HG03439 (cell line): ENCODE data around the gene ZSCAN22.
A peak's percentile ranks its signal among the peaks of the same experiment; 100 is the strongest.
"Not testable (repeated sequence)": the region's sequence is repeated elsewhere in the genome, so short reads cannot be mapped to it uniquely, and the experiment has no call there.

Experiments
- ATAC-seq: cut with Tn5 transposase; IDR thresholded peaks from one replicate; pipeline ENCODE4 v1.9.1; 2021; ENCODE audit warnings: mild to moderate bottlenecking, moderate library complexity; ENCODE audit not compliant: unreplicated experiment

Gene ZSCAN22

DNA sequence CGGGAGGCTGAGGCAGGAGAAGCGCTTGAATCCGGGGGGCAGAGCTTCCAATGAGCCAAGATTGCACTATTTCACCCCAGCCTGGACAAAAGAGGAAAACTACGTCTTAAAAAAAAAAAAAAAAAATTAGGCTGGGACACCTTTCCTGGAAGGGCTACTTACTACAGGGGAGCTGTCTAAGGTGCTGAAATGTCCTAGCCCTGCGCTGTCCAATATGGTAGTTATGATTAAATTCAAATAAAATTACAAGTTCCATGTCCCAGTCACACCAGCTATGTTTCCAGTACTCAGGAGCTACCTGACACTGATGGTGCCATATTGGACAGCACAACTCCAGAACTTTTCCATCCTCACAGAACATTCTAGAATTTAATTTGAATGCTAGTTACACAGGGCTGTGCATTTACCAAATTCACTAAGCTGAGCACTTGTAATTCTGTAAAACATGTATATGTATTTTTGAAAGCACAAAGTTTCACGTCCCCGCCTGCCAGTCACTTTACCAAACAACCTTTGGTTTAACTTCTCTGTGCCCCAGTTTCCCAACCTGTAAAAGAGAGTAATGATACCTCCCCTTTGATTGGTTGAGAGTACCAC is 9.2 kb upstream of the ZSCAN22 start:
- ATAC-seq = no peak

DNA sequence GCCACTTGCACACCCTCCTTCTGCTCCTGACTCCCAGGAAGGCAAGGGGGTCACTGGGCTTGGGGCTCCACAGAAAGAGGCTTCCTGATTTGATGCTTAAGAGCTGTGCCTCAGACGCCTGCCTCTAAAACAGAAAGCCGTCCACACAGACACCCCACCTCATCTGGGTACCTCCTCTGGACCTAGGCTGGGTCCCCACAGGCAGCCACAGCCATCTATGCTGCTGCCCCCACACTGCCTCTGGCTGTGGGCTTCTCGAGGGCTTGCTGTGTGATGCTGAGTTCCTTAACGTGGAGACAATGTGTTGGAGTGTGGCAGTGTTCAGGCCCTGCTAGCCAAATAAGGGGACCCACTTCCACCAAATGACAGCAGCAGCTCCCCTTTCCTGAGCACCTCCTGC is 8.5 kb upstream of the ZSCAN22 start:
- ATAC-seq = no peak

DNA sequence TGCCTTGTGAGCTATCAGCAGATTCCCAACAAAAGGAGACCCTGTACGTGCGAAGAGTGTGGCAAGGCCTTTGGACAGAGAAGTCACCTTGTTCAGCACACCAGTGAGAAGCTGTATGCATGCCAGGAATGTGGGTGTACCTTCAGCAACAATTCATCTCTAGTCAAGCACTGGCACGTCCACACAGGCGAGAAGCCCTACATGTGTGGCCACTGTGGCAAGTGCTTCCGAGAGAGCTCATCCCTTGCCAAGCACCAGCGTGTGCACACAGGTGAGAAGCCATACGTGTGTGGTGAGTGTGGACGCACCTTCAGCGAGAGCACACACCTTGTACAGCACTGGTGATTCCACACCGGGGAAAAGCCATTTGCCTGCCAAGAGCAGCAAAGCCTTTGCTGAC is 7.6 kb upstream of the ZSCAN22 start:
- ATAC-seq = no peak

DNA sequence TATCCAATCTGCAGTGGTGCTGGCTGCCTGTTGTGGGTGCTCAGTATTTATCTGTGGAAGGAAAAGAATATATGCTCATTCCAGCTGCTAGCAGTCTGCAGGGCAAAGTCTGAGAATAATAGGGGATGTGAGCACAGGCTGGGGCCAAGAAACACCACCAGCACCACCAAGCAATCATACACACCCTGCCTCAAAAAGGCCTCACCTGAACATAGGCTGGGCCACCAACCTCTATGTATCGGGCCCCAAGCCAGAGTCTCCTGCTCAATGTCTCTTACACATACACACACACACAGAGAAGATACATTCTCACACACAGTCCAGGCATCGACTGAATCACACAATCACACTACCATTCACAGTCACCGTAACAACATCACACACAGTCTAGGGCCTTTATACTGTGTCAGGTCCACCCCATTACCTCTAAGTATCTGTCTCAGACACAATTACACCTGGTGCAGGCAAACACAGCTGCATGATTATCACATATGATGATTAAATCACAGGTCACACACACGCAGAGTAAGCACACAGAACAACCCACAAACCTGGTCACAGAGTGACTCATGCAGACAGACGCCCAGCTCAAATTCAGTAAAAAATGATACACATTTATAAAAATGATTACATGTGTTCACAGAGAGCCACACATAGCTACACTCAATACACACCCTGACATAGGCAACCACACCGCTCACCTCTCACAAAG is 1.3 kb upstream of the ZSCAN22 start:
- no peak for ATAC-seq

DNA sequence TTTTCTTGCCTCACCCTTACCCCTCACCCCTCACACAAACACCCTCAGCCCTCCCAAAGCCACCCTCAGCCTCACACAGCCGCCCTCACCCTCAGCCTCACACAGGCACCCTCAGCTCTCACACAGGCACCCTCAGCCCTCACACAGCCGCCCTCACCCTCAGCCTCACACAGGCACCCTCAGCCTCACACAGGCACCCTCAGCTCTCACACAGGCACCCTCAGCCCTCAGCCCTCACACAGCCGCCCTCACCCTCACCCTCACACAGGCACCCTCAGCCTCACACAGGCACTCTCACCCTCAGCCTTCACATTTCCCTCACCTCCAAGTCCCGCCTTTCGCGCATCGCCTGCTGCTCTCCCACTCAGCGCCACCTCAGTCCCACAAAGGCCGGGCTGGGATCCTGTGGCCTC is 287 bp upstream of the ZSCAN22 start:
- no peak for ATAC-seq

DNA sequence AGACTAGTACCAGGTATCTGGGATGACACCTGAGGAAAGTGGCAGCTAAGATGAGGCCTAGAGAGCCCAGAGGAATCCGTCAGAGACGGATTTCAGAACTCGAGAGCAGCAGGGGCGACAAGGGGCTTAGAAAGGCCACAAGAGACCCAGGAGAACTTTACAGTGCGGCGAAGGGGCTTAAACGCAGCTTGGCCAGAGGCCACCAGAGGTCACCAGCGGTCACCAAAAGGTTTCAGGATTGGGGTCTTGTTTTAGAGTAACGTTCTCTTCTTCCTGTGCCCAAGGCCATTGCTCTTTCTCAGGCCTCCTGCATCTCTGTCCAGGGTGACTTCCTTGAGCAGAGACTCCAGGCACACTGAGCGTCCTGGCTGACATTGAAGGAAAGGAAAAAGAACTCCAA is 2.2 kb downstream of the ZSCAN22 start:
- ATAC-seq = no peak

DNA sequence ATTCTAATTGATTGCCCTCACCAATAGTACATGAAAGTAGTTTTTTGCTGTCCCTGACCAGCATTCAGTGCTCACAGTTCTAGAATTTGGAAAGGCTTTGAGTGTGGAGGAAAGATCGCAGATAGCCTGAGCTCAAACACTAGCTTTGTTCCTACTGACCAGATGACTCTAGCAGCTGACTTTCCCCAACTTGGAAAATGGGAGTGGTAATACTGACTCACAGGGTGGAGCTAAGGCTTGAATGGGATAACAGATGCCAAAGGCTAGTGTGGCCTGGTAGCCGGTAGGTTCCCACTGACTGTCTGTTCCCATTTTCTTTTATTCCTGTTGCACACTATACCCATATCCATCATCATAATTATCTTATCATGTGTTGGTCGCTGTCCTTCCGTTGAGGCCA is 3.7 kb downstream of the ZSCAN22 start:
- no peak for ATAC-seq

DNA sequence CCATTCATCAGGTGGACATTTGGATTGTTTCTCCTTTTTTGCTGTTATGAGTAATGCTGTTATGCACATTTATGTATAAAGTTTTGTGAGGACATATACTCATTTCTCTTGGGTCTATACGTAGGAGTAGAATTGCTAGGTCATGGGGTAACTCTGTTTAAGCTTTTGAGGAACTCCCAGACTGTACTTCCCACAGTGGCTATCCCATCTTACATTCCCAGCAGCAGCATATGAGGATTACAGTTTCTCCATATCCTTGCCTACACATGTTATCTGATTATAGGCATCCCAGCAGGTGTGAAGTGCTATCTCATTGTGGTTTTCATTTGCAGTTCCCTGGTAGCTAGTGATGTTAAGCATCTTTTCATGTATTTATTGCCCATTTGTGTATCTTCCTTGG is 5.9 kb downstream of the ZSCAN22 start:
- no peak for ATAC-seq

DNA sequence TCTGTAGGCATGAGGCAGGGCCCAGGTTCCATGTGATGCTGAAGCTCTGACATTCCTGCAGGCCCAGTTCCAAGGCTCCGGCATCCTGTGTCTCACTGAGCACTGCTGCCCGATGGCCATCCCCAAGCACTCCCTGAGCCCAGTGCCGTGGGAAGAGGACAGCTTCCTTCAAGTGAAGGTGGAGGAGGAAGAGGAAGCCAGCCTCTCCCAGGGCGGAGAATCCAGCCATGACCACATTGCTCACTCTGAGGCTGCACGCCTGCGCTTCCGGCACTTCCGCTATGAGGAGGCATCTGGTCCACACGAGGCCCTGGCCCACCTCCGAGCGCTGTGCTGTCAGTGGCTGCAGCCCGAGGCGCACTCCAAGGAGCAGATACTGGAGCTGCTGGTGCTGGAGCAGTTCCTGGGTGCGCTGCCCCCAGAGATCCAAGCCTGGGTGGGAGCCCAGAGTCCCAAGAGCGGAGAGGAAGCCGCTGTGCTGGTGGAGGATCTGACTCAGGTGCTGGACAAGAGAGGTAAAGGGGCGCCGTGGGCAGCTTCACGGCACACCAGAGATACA is 8.0 kb downstream of the ZSCAN22 start:
- no peak for ATAC-seq

DNA sequence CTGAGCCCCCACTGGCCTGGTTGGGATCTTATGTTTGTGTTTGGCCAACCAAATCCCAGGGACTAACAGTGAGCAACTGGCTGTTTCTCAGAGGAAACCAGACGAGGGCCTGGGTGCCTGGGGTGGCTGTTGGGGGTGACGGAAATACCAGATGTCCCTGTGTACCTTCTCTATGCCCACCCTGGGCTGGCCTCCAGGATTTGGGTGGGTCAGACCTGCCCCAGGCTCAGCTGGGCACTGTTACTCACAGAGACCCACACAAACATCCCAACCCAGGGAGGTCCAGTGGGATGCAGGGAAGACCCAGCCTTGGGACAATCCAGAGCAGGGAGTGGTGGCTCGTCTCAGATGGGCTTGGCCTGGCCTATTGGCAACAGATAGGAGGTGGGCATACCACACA is 8.8 kb downstream of the ZSCAN22 start:
- ATAC-seq = no peak

DNA sequence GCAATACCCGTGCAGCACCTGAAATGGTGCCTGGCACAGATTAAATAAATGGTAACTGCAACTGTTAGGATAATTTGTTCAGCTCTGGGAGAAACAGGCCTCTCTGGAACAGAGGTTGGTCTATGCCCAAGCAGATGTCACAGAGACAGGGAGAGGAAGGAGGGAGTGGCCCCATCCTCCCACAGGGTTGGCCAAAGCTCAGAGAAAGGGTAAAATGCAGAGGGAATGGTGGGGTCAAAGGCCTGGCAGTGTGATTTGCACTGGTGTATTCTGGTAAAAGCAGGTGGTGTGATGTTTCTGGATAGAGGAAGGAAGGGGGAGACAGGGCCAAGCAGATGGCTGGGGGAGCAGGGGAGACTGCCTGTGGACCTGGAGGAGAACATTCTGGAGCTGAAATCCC is 9.4 kb downstream of the ZSCAN22 start:
- no peak for ATAC-seq

DNA sequence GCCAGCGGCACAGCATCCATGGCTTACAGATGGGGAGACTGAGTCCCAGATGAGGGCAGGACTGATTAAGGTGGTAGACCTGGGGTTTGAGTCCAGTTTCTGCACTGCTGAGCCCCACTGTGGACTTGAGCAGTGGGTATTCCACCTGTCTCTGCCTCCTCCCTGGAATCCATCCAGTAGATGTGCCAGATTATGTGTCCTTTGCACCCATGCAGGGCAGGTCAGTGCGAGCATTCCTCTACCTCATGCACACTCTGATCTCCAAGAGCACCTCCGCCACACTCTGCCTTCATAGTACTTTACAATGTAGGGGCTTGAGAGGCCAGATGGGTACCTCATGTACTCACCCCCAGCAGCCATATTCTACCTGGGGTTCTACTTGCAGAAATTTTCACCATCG is 10.0 kb downstream of the ZSCAN22 start:
- ATAC-seq = no peak

DNA sequence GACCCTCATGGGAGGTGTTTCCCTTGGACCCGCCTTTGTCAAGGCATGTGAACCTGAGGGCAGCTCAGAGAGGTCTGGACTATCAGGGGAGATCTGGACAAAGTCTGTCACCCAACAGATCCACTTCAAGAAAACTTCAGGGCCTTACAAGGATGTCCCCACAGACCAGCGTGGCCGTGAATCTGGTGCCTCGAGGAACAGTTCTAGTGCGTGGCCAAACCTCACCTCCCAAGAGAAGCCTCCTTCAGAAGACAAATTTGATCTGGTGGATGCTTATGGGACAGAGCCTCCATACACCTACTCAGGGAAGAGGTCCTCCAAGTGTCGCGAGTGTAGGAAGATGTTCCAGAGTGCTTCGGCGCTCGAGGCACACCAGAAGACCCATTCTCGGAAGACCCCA is 11.5 kb downstream of the ZSCAN22 start:
- ATAC-seq = no peak

DNA sequence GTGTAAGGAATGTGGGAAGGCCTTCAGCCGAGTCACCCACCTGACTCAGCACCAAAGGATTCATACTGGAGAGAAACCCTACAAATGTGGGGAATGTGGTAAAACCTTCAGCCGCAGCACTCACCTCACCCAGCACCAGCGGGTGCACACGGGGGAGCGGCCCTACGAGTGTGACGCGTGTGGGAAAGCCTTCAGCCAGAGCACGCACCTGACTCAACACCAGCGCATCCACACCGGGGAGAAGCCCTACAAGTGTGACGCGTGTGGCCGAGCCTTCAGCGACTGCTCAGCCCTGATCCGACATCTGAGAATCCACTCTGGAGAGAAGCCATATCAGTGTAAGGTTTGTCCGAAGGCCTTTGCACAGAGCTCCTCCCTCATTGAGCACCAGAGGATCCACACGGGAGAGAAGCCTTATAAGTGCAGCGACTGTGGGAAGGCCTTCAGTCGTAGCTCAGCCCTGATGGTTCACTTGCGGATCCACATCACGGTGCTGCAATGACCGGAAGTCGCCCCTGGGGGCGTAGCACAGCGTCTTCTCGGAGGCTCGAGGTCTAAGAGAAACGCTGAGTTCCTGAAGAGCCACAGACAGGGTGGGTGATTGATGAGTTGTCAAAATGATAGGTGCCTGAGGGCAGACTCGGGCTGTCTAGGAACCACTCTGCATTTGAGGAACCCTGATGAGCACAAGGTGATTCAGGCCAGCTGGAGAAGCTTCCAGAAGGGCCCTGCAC is 12.2 kb downstream of the ZSCAN22 start:
- ATAC-seq = no peak

DNA sequence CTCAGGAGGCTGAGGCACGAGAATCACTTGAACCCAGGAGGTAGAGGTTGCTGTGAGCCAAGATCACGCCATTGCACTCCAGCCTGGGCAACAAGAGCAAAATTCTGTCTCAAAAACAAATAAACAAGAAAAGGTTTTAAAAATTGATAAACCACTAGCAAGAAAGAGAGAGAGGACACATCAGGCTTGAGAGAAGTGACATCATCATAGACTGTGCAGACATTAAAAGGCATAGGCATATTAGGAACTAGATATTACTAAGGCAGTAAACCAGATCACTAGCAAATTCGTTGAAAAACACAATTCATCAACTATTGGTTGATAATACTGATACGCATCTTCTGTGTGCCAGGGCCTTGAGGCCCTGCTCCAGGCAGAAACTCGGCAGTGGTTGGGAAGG is 18.8 kb downstream of the ZSCAN22 start:
- no peak for ATAC-seq

DNA sequence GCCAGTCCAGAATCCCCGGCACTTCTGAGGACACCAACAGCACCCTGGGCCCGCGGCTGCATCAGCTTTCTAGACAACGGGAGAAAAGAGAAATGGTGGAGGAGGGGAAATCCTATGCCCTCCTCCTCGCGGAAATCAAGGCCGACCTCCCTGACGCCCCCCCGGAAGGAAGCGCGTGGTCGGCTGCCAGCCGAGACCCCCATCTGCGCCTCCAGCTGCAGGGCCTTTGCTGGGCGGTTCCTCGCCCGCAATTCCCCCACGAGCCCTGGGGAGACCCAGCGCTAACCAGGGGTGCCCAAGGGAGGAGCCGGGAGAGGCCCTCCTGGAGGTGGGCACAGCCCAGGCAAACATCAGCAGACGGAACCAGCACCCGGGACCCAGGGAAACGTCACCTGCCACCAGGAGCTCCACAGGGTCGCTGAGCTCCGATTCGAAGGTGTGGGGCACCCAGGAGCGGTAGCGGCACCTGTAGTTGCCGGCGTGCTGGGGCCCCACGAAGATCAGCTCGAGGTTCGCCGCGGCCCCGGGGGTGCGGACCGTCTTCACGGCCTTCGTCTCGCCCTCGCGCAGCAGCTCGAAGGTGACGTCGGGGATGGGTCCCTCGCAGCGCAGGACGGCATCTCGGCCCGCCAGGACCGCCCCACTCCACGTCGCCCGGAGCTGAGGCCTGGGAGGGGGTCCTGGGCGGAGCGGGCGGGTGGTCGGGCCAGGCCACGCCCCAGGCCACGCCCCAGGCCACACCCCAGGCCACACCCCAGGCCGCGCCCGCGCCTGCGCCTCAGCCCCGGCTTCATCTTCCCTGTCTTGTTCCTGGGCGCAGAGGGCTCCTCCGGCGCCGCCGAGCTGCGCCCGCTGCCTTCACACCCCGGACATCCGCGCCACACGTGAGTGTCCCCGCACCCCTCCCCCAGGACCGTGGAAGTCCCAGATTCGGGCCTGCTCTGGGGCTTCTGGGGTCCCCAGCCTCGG is 20.5 kb downstream of the ZSCAN22 start:
- ATAC-seq = peak; percentile 75

DNA sequence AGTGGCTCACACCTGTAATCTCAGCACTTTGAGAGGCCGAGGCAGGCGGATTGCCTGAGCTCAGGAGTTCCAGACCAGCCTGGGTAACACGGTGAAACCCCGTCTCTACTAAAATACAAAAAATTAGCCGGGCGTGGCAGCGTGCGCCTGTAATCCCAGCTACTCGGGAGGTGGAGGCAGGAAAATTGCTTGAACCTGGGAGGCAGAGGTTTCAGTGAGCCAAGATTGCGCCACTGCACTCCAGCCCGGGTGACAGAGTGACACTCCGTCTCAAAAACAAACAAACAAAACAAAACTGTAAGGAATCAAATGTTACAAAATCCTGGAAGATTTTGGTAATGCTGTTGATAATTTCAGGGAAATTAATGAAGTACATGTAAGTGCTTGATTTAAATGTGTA is 21.3 kb downstream of the ZSCAN22 start:
- not testable (repeated sequence) for ATAC-seq

DNA sequence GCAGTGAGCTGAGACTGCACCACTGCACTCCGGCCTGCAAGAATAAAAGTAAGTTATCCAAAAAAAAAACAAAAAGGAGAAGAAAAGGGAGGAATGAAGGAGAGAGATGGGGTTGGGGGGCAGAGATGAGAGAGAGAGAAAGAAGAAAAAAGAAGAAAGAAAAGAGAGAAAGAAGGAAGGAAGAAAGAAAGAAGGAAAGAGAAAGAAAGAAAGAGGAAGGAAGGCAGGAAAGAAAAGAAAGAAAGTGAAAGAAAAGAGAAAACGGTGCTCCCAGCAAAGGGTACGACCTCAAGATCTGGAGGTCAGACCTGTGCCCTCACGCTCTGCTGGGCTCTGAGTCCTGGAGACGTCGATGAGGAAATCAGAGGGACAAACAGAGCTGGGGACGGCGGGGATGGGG is 22.8 kb downstream of the ZSCAN22 start:
- ATAC-seq = no peak

DNA sequence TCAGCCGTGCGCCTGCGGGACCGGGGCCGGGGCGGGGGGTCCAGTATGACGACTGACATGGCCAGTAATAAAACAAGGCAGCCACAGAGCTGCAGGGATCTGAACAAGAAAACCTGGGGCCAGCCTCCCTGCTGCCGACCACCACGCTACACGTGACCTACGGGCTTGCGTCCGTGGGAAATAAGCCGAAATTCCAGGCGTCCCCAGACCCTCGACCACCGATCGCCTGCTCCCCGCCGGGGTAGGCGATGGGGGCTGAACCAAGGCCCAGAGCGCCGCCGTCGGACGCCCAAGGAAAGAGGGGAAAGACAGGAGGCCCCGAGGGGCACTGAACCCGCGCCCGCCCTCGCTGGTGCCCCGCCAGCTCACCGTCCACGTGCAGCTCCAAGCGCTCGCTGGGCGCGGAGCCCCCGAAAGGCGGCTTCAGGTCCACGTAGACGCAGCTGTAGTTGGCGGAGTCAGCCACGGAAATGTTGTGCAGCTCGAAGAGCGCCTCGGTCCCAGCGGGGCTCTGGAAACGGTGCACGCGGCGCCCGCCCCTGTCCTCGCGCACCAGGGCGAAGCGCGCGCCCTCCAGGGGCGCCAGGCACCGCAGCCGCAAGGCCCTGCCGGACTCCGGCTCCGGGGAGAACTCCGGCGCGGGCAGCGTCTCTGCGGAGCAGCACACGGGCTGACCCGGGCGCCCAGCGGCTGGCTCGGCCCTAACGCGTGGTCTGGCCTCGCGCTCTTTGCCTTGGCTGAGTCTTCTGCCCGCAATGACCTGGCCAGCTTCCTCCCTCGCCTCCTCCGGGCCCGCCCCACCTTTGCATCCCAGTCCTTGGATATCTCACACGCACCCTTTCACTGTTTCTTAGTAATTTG is 23.4 kb downstream of the ZSCAN22 start:
- no peak for ATAC-seq
